LoVo (cell line): ENCODE measurements around the gene CUX1.
"Not testable (repeated sequence)": the region's sequence is repeated elsewhere in the genome, so short reads cannot be mapped to it uniquely, and the experiment has no call there.

ENCODE experiments used
- DNase-seq: peaks from one replicate; pipeline ENCODE4 v3.0.0-alpha.2; 2016; ENCODE audit warnings: low spot score

CUX1 gene

DNA sequence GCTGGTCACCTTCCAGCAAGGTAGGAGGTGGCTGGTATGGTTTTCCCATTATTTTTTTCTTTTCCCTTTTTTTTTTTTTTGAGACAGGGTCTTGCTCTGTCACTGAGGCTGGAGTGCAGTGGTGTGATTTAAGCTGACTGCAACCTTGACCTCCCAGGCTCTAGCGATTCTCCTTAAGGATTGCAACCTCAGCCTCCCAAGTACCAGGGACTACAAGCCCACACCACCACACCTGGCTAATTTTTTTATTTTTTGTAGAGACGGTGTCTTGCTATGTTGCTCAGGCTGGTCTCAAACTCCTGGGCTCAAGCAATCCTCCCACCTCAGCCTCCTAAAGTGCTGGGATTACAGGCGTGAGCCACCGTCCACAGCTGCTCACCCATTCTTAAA lies 24.7 kb upstream of the CUX1 start:
- not testable (repeated sequence) for DNase-seq

DNA sequence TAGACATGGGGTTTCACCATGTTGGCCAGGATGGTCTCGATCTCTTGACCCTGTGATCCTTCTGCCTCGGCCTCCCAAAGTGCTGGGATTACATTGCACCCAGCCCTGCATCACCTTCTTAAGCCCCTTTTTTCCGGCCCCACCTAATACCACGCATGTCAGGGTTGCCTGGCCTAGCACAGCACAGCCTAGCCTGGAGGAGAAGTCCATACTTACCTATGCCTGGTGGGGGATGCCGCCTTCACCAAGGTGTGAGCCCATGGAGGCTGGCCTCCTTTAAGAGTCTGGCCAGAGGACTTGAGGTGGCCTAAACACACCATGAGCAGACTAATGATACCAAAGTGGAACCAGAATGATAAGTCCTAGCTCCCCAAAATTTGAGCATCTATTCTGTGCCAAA lies 22.0 kb upstream of the CUX1 start:
- DNase-seq, result no peak

DNA sequence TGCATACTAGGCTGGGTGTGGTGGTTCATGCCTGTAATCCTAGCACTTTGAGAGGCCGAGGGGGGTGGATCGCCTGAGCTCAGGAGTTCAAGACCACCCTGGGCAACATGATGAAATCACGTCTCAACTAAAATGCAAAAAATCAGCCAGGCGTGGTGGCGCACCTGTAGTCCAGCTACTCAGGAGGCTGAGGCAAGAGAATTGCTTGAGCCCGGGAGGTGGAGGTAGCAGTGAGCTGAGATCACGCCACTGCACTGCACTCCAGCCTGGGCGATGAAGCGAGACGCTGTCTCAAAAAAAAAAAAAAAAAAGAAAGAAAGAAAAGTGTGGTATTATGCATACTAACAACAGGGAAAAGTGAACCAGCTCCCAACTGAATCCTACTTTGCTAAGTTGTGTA lies 19.3 kb upstream of the CUX1 start:
- DNase-seq, result not testable (repeated sequence)

DNA sequence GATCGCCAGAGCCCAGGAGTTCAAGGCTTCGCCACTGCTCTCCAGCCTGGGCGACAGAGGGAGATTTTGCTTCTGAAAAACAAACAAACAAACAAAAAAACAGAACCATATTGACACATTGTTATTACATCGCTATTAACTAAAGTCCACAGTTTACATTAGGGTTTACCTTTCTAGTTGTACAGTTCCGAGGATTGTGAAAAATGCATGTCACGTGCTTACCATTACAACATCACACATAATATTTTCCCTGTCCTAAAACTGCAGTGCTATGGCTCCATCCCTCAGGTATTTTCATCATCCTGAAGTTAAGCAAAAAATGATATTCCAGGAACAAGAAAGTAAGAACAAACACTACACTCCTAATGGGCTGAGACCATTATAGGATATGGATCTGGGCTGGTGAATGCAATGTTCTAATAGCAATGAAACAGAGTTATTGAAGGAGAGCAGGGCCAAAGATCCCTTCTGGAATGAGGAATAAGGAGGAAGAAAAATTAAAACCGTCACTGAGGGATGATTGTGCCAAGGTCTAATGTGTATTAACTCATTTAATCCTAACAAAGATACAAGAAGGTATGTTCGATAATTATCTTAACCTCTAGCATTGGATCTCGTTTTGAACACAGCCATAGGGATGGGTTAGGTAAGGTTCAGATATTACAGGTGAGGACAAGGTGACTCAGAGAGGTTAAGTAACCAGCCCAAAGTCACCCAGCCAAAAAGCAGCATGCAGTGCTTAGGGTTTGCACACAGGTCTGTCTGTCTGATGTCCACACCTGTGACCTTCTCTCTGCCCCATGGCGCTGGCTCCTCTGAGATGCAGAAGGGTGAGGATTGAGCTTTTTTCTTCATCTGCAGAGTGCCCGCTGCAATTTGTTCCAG lies 14.0 kb upstream of the CUX1 start:
- no peak for DNase-seq

DNA sequence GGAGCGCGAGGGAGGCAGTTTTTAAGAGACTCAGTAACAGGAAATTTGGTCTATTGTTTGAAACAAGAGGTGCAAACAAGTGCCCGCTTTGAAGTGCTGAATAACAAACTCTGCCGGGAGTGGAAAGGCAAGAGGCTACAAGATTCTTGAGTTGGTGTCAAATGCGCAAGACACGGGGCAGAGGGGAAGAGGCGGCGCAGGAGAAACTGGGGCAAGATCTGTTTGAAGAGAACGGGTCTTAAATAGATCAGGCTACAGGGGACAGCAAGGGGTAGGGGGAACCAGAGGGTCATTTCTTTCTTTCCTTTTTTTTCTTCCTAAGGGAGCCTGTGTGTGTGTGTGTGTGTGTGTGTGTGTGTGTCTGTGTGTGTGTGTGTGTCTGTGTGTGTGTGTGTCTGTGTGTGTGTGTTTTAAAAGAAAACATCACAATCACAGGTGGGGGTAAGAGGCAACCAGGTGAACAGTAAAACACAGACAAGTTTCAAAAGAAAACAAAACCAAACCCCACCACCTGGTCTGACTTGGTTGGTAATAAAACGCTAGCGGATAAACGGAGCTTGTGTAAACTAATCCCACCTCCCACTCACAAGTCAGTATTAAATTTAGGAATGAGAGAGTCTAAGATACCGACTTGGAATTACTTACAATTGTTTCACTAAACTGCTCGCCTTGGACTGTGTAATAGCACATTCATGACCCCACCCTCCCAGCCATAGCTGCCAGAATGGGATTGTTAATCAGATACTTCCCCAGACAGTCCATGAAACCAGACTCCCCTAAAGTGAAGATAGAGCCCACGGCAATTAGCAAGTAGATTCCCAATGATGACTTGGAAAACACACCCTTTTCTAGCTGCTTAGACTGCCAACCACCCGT lies 13.1 kb upstream of the CUX1 start:
- DNase-seq, result no peak

DNA sequence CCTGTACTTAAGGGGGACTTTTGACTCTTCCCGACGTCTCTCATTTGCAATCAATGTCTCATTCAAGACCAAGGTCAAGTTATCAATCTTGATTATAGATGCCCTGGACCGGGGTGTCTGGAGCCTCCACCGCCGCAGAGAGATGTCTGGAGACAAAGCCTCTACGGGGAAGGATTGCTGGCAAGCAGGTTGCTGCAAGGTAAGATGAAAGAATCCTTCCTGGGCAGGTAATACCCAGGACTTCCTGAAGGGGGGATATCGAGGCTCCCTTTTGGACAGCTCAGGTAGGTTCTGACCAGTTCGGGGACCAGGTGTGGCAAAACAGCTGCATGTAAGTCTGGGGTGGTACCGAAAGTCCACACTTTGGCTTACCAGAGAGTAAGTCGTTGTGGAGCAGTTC lies 12.5 kb upstream of the CUX1 start:
- peak; percentile 62 for DNase-seq

DNA sequence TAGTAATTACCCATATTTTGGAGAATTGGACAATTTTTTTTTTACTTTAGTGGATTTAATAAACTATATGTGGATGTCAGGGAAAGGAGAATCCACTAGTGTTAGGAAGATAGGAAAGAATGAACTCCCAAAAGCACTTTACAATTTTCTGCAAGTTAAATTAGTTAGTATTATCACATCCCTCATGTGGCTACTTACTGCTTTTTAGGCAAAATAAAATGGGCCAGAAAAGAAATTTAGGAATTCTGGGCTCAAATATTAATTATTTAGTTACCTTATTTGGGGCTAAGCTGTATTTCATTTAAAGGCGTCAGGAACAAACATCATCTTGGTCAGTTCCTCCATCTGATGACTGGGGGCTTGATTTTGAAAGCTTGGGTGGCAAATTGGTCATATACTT lies 4.8 kb upstream of the CUX1 start:
- DNase-seq, result no peak

DNA sequence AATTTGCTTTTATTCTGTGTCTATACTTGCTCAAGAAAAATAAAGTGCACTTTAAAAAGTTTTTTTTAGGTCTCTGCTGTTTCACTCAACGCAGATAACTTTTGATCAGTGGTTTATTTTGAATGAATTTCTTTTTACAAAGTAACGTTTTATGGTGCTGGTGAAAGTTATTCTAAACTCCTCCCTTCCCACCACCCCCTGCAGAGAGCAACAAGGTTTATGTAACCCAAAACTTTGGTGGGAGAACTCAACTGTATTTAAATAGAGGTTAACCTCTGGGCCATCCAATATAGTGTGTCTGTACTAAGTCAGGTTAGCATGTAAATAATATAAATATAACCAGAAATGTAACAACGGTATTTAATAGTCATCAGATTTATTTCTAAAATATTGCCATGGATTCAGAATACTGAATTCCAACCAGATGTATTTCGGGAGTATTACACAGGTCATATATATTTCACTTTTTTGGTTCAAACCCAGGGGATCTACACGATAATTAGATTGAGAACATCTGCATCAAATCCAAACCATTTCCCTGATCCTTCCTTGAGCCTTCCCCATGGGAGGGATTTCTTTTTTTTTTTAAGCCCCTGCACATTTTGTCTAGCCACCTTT lies 3.9 kb upstream of the CUX1 start:
- no peak for DNase-seq

DNA sequence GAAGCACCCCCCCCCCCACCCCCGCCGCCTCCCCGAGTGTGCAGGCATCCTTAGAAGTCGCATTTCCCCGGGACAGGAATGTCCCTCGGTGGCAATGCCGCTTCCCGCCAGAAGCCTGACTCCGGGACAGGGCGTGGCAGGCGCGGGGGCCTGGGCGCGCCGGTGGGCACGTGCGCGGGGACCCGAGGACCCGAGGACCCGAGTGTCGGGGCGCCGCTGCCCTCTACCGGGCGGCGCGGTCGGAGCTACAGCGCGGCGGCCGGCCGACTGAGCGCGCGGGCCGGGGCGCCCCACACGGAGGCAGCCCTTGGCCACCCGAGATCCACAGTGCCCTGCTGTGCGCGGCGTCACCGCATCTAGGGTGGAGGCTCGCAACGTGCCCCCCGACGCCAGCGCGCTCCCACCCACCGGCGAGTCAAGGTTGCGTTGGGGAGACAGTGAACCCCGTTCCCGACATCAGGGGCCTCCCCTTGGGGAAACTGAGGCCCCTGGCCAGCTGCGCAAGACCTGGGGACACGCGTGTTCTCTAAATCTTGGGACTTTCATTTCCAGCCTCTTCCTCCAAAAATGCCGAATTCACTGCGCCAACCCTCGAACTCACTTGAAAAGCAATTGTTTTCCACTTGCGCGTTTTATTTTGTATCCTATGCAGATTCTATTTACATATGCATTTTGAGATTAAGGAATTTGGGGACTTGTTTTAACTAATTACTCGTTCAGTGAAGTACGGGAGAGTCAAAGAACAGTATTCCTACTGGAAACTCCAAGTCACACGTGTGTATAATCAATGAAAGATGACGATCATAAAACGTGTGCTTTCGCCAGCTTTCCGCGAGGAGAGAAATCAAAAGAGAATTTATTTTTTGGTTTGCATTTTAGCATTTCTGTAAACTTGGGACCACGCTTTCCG lies 3.1 kb upstream of the CUX1 start:
- DNase-seq, result peak; percentile 87

DNA sequence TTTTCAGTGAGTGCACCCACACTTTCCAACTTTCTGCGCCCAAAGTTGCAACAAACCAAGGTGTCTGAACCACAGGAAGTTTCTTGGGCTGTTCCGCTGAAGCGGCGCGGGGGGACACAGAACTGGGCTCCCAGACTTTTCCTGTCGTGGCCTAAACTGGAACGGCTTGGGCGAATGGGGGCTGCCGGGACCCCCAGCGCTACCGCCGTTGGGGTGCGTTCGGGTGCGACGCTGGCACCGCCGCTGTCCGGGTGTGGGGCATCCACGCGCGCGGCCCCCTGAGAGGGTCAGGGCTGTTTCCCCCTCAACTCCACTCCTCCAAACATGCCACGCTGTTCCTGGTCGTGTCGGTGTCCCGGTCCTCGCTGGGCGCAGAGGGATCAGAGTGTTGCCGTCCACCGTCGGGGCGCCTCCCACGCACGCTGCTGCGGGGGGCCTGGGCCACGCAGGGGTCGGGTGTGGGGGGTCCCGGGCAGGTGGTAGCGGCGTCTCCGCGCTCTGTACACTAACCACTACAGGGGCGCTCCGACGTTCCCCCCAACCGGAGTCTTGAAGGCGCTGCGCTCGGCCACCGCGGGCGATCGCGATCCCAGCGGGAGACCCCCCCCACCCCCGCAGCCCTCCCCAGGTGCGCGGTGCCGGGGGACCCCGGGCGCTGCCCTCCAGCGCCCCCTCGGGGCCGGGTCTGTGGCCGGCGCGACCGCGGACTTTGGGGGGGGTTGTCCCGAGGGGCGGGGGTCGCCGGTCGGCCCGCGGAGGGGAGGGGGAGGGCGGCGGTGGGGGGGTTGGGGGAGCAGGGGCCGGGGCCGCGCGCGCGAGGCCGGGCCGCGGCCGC lies 2.2 kb upstream of the CUX1 start:
- DNase-seq, result peak; percentile 76

DNA sequence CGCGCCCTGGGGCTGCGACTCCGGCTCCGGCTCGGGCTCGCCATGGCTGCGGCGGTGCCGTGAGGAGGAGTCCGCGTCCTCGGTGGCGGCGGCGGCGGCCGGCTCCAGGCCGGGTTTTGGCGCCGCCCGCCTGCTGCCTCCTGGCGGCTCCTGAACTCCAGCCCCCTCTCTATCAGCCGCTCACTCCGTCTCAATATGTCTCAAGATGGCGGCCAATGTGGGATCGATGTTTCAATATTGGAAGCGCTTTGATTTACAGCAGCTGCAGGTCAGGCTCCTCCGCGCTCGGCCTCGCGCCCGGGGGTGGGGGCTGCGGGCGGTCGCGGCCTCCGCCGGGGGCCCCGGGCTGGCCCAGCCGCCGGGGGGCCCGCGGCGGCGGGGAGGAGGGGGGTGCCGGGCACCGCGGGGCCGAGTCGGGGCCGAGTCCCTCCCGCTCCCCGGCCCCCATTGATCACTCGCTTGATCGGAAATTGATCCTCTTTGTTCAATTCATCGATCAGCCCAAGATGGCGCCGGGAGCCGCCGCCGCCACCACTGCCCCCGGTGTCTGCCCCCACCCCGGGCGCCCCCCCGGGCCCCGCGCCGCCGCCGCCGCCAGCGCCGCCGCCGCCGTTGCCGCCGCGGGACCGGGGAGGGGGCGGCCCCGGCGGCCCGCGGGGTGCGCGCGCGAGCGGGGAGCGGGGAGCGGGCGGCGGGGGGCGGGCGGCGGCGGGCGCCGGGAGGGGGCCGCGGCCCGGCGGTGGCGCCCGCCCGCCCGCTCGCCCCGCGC lies 1.4 kb upstream of the CUX1 start:
- peak; percentile 89 for DNase-seq

DNA sequence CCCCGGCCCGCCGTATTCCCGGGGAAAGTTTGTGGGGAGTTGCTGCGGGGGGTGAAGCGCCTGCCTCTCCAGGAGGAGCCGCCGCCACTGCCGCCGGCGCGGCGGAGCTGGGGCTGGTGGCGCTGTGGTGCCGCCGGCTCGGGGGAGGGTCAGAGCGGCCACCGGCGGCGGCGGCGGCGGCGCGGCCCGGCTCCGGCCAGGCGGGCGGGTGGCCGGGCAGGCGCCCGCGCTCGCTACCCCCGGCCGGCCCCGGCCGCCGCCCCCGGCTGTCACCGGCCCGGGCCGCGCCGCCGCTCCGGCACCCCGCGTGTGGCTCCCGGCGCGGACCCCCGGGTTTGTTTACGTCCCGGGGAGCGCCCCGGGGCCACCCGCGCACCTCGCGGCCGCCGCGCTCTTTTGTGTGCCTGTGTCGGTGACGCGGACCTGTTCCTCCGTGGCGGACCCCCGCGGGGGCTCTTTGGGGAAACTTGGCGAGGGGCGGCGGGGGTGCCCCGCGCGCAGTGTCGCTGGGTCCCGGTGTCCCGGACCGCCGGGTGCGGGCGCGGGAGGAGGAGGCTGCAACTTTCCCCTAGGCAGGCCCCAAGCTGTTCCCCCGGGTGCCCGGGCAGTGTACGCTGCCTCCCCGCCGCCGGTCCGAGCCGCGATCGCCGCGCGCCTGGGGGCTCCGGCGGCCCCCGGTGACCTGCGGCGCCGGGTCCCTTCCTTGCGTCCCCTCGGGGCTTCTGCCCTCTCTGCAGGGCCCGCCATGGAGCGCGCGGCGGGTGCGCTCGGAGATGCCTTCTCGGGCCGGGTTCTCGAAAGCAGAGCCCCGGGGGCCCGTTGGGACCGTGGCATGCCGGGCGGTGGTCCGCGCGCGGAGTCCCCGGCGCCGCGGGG lies 593 bp upstream of the CUX1 start:
- peak; percentile 70 for DNase-seq

DNA sequence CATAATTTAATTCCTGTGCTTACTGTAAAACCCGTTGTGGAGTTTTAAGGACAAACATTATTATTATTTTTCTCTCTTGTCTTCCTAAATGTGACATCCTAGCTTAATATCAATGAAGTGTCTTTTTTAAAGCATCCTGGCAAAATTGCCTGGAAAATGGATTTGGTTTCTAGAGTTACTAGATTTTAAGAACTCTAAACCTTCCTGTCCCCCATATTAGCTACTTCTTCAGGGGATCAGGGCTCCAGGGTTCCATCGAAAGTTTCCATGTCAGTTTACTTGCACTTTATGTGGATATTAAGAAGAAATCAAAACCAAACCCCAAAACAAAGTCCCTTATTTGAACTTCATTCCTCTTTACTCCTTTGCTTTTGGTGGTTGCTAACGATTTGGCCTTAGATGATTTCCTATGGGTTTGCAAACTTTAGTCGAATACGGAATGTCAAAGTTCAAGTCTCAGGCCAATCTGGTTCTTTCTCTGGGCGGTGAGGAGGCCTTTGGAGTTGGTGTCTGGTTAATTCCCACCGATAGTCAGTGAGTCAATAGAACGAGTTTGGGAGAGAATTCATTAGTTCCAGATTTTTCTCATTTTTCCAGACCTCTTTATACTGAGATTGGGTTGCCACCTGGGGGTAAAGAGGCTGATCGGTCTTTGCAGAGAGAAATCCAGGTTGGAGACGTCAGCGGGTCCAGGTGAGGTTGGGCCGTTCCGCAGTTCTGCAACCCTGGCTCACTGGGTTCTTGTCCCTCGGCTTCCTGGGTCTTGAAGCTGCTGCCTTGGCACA lies 1.1 kb downstream of the CUX1 start:
- DNase-seq, result no peak

DNA sequence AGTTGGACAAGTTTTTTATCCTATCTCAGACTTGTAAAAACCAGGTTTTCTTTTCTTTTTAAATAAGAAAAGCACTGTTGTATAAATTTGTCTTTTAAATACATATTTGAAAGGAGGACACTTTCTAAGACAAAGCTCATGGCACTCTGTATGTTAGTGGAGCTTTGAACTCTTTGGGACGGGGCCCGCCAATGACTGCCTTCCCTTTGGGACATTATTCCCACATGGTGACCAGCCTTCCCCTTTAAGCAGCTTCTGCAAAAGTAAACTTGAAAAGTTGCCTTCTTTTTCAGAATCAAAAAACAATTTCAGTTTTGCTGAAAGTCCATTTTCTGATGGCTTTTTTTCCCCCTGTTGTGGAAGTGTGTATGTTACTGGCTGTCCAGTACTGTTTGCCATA lies 1.8 kb downstream of the CUX1 start:
- no peak for DNase-seq

DNA sequence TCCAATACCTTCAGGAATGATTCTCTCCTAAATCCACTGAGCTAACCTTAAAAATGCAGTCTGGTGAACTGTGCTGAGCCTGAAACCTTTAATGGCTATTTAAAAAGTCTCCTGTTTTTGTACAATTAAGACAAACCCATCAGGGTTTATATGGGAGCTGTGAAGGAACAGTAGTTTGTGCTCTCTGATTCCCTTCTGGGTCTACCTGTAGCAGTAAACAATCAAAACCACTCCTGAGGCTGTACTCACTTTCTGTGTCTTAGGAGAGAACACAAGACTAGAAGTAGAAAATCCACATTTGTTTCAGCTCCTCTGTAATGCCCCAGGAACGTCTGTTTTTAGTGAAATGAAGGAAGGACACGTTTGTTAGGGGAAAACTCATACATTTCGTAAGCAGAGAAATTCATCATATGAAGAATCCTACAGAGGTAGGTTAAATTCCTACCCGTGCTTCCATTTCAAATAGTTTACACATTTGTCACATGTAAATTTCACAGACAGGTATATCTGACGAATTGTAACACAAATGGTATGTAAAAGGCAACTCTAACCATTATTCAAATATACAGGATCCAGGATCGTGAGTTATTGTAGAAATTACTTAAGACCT lies 2.6 kb downstream of the CUX1 start:
- no peak for DNase-seq

DNA sequence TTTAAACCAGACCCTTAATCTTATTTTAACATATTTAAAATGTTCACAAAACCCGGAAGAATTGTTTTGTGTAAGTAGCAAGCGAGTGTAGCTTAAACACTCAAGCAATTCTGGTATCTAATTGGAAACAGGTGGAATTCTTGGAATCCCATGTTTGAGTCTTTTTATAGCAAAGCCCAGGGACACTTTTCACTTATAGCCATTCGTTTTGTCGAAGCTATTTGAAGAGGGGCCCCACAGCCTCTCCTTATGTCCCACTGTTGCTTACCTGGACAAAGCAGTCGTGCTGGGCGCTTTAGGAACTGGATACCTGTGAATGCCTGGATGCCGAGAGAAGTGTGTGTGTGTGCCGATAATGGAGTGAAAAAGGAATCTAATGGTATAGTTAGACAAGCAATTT lies 3.3 kb downstream of the CUX1 start:
- no peak for DNase-seq

DNA sequence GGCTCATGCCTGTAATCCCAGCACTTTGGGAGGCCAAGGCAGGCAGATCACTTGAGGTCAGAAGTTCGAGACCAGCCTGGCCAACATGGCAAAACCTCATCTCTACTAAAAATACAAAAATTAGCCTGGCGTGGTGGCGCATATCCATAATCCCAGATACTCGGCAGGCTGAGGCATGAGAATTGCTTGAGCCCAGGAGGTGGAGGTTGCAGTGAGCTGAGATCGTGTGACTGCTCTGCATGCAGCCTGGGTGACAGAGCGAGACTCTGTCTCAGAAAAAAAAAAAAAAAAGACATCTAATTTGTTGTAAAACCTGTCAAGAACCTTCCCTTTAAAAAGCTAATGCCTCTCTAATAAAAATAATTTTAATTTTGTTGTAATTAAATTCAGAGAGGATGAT lies 5.2 kb downstream of the CUX1 start:
- not testable (repeated sequence) for DNase-seq

DNA sequence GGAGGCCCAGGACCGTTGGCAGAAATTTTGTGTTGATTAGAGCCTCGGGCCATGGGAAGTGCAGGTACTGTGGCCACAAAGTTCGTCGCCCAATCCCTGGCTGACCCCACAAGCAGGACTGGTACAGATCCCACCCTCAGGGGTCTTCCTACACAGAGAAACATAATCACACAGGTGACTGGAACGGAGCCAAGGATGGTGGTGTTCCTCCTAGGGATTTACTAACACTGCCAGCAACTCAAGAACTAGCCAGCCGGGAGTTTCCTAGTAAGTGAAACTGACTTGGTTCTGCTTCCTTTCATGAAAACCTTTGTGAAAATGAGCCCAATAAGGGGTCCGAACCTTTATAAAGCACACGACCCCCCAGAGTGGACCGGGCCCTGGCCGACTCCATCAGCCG lies 5.7 kb downstream of the CUX1 start:
- DNase-seq, result no peak
